Naive thymus-derived CD4-positive, alpha-beta T cell (primary cell): ENCODE measurements around the gene GBA2. TPM values are rescaled to one million over a fixed set of nuclear protein-coding genes. Genes with fewer than 3 reads are reported as not detected.

Source experiments
- ATAC-seq: fragments of 150-1000 bp; cut with Tn5 transposase; 2 replicates; pipeline ENCODE4 v1.10.0; 2021; ENCODE audit warnings: mild to moderate bottlenecking, moderate library complexity
- CTCF ChIA-PET: fragments of 350-600 bp; sonication (Branson Sonifier 250); formaldehyde crosslinking; loops from one replicate; lab custom pipeline; 2021; ENCODE audit warnings: antibody characterized with exemption; lab: Charles Lee
- POLR2A ChIA-PET: fragments of 350-600 bp; sonication (Branson Sonifier 250); formaldehyde crosslinking; loops from one replicate; lab custom pipeline; 2021; ENCODE audit warnings: antibody characterized with exemption, inconsistent platforms; lab: Charles Lee
- DNase-seq, 9 donors: peaks; one replicate each; pipeline versions ENCODE4 v3.0.0 to v3.0.0-alpha.2; 2020 to 2022; ENCODE audit warnings: mixed read lengths in 1 of 9
- H3K27ac ChIP-seq: one replicate; pipeline ENCODE4 v1.7.0; 2013; ENCODE audit warnings: mild to moderate bottlenecking, low read depth, low read length, moderate library complexity
- H3K27me3 ChIP-seq, 2 donors: one replicate each; pipeline ENCODE4 v1.7.0; 2013; ENCODE audit warnings: low read length in 2 of 2, mild to moderate bottlenecking in 2 of 2, moderate library complexity in 2 of 2; ENCODE audit not compliant: control insufficient read depth in 2 of 2, insufficient read depth in 2 of 2
- H3K36me3 ChIP-seq, 3 experiments: 1 replicate in 2 of 3; 2 replicates in 1 of 3; pipeline ENCODE4 v1.7.0; 2013; ENCODE audit warnings: low read length in 3 of 3, mild to moderate bottlenecking in 3 of 3, moderate library complexity in 1 of 3; ENCODE audit not compliant: insufficient read depth in 3 of 3, control insufficient read depth in 2 of 3
- H3K4me1 ChIP-seq, 2 donors: one replicate each; pipeline ENCODE4 v1.7.0; 2013; ENCODE audit warnings: low read length in 2 of 2, mild to moderate bottlenecking in 2 of 2, moderate library complexity in 1 of 2; ENCODE audit not compliant: control insufficient read depth in 2 of 2, insufficient read depth in 2 of 2
- H3K4me3 ChIP-seq: 2 replicates; pipeline ENCODE4 v1.7.0; 2013; ENCODE audit warnings: mild to moderate bottlenecking, low read length
- H3K9me3 ChIP-seq, 3 experiments: 1 replicate in 2 of 3; 2 replicates in 1 of 3; pipeline ENCODE4 v1.7.0; 2013; ENCODE audit warnings: low read length in 3 of 3; ENCODE audit not compliant: control insufficient read depth in 2 of 3
- H3K27ac Mint-ChIP-seq, 9 donors: one replicate each; pipeline ENCODE4 v1.8.0; 2020 to 2022; ENCODE audit warnings: mixed read lengths in 9 of 9, mild to moderate bottlenecking in 8 of 9, moderate library complexity in 5 of 9, inconsistent platforms in 2 of 9
- H3K27me3 Mint-ChIP-seq, 5 donors: one replicate each; pipeline ENCODE4 v1.8.0; 2021 to 2022; ENCODE audit warnings: mixed read lengths in 5 of 5, mild to moderate bottlenecking in 1 of 5
- H3K36me3 Mint-ChIP-seq, 5 donors: one replicate each; pipeline ENCODE4 v1.8.0; 2020 to 2022; ENCODE audit warnings: mixed read lengths in 5 of 5, mild to moderate bottlenecking in 3 of 5, inconsistent platforms in 1 of 5
- H3K4me1 Mint-ChIP-seq, 7 donors: one replicate each; pipeline ENCODE4 v1.8.0; 2020 to 2022; ENCODE audit warnings: mixed read lengths in 7 of 7, mild to moderate bottlenecking in 3 of 7, inconsistent platforms in 1 of 7
- H3K4me3 Mint-ChIP-seq, 10 donors: one replicate each; pipeline ENCODE4 v1.8.0; 2020 to 2022; ENCODE audit warnings: mild to moderate bottlenecking in 10 of 10, mixed read lengths in 10 of 10, moderate library complexity in 6 of 10, inconsistent platforms in 2 of 10
- H3K9me3 Mint-ChIP-seq, 11 donors: one replicate each; pipeline ENCODE4 v1.8.0; 2020 to 2022; ENCODE audit warnings: mixed read lengths in 11 of 11, mild to moderate bottlenecking in 4 of 11, inconsistent platforms in 1 of 11, moderate library complexity in 1 of 11
- intact Hi-C, 2 donors: fragments of 100-400 bp; cut with micrococcal nuclease; formaldehyde crosslinking; loops; one replicate each; pipeline ENCODE4 v1.15.1; 2023
- polyA plus RNA-seq, 2 donors: library from polyadenylated mRNA; unstranded; fragments of 300-500 nt; fragmentation: Illumina TruSeq; gene quantifications; one replicate each; pipeline ENCODE4 v1.2.3, GENCODE V29; 2021
- total RNA-seq, 6 experiments: library from RNA in 5 of 6; stranded (reverse) in 5 of 6; gene quantifications; 1 replicate in 5 of 6; 2 replicates in 1 of 6; pipeline ENCODE4 v1.2.3 and lab custom pipeline; 2021 to 2026

Gene GBA2
- total and polyA plus RNA-seq, 7 experiments from 2014 or later, result 18.0 to 55.4 (median 47.5) TPM

DNA sequence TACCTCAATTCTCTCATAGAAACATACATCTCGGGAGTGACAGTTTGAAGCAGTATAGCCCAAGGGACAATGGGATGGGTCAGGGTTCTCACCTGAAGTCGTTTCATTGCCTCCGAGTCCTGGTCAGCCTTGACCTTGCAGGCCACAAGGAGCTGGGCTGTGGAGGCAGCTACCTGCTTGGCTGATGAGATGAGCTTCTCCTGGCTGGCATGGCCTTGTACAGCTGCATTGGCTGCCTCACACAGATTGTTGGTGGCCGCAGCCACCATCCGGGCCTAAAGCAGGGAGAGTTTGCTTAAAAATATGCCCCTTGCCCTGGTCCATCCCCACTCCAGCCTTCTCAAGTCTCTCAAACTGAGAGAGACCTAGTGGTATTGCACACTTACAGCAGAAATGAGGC lies 50.8 kb downstream of the GBA2 start:
- Mint-ChIP-seq H3K36me3 (peaks cover 0 to 30% (median 6%) of the 10 kb centered on the region in 5 donors), H3K4me3 (no peak overlapping the region), H3K27ac (peak overlapping the region in 1 of 9 donors; percentile 44), H3K27me3 (no peaks in the 10 kb centered on the region), H3K9me3 (no peaks in the 10 kb centered on the region), H3K4me1 (peaks cover 6 to 10% (median 8%) of the 10 kb centered on the region in 7 donors)
- ChIA-PET POLR2A (interaction anchor here (1.3 to 4.0 kb wide), 2 partner anchors 31 to 49 kb away, joined by 3 to 36 read pairs; partner anchors contain the start of gene SIT1), CTCF (interaction anchor here (0.9 to 7.1 kb wide), 6 partner anchors 14 to 82 kb away, joined by 3 to 107 read pairs (median 23); partner anchors contain the start of genes ARHGEF39, CA9, CCDC107 and CD72)
- Histone ChIP-seq H3K9me3 (no peaks in the 10 kb centered on the region), H3K27ac (no peak overlapping the region), H3K36me3 (peaks cover 18 to 67% (median 24%) of the 10 kb centered on the region in 3 experiments), H3K27me3 (no peaks in the 10 kb centered on the region), H3K4me1 (peaks cover 0 to 10% of the 10 kb centered on the region in 2 donors), H3K4me3 (no peak overlapping the region)
- DNase-seq (no peak), ATAC-seq (no peak)
- intact Hi-C loops, result no loop called here

DNA sequence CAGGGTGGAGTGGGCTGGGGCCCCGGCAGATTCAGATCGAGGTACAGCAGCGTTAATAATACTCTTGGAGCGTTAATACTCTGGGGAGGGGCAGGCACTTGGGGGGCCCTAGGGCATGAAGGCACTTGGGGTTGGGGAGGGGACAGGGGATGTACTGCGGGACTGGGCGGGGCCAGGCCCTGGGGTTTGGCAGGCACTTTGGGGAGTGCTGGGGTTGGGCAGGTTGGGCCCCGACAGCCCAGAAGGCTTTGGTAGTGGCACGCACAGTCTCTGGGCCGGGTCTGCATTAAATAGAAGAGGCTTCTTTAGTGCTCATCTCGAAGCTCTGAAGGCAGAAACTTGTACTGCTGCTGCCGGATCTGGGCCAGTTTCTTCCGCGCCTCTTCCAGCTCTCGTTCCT lies 51.5 kb downstream of the GBA2 start:
- no peaks in the 10 kb centered on the region for H3K27me3 Mint-ChIP-seq
- Histone ChIP-seq H3K36me3 (peaks cover 13 to 59% (median 24%) of the 10 kb centered on the region in 3 experiments), H3K27me3 (no peaks in the 10 kb centered on the region), H3K4me3 (no peak overlapping the region), H3K9me3 (no peaks in the 10 kb centered on the region), H3K4me1 (peaks cover 0 to 10% of the 10 kb centered on the region in 2 donors), H3K27ac (no peak overlapping the region)
- H3K27ac Mint-ChIP-seq, result peak overlapping the region in 3 of 9 donors; percentile 38 to 60 (median 44)
- H3K4me1 Mint-ChIP-seq, result peaks cover 4 to 10% (median 8%) of the 10 kb centered on the region in 7 donors
- CTCF ChIA-PET, result interaction anchor here (0.9 to 7.1 kb wide), 15 partner anchors 9 to 94 kb away, joined by 3 to 107 read pairs (median 9); partner anchors contain the start of genes ARHGEF39, CA9, CCDC107 and CD72
- peaks cover 0 to 23% (median 0%) of the 10 kb centered on the region in 5 donors for H3K36me3 Mint-ChIP-seq
- intact Hi-C loops, result loop anchor here (2.0 kb wide), 4 partner anchors 31 to 81 kb away; partner anchors contain the start of genes CCDC107 (in 1 of the 2) and RMRP (in 1 of the 2)
- ATAC-seq (no peak), DNase-seq (no peak)
- H3K9me3 Mint-ChIP-seq, result no peaks in the 10 kb centered on the region
- POLR2A ChIA-PET, result interaction anchor here (0.6 to 4.0 kb wide), 6 partner anchors 8 to 173 kb away, joined by 3 to 36 read pairs (median 10); partner anchors contain the start of genes OR13J1 and SIT1
- no peak overlapping the region for H3K4me3 Mint-ChIP-seq

DNA sequence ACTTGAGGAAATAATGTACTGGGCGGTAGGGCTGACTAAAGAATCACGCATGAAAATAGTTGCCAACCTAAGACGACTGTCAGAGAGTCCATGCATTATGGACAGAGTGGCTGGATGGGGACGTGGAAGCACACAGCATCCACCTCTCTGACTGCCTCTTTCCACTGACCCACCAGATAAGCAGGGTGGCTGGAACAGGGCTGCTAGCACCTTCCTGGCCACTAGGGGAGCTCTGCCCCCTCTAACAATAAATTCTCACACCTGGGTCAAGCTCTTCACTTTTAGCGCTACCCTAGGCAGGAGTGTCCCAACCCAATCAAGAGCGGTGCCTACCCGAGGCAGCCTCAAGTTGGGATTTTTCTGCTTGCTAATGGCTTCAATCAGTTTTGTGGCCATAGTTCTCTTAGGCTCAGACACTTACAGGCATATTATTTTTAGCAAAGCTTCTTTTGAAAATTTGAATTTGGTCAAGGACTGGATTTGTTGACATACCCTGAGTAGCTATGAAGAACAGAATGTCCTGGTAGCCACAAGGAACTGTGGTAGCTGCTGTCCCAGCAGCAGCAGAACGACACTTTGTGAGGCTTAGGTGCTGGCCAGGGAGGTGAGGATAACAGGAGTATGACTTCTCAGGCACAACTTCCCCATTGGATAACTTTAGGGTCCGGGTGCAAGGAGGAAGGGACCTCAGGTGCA lies 52.4 kb downstream of the GBA2 start:
- peaks cover 6 to 15% (median 13%) of the 10 kb centered on the region in 7 donors for H3K4me1 Mint-ChIP-seq
- DNase-seq, result peak in 8 of 9 donors; percentile 15 to 56 (median 41)
- H3K27ac ChIP-seq, result no peak overlapping the region
- H3K27me3 ChIP-seq, result no peaks in the 10 kb centered on the region
- POLR2A ChIA-PET, result interaction anchor here (0.6 to 4.0 kb wide), 11 partner anchors 9 to 174 kb away, joined by 3 to 36 read pairs (median 6); partner anchors contain the start of genes CCDC107, CREB3, OR13J1 and RMRP
- no peaks in the 10 kb centered on the region for H3K9me3 Mint-ChIP-seq
- peak; percentile 91 for ATAC-seq
- peak overlapping the region in 8 of 9 donors; percentile 33 to 85 (median 66) for H3K27ac Mint-ChIP-seq
- H3K4me3 ChIP-seq, result no peak overlapping the region
- H3K4me3 Mint-ChIP-seq, result no peak overlapping the region
- peaks cover 13 to 51% (median 20%) of the 10 kb centered on the region in 3 experiments for H3K36me3 ChIP-seq
- H3K27me3 Mint-ChIP-seq, result no peaks in the 10 kb centered on the region
- H3K4me1 ChIP-seq, result peaks cover 0 to 10% of the 10 kb centered on the region in 2 donors
- CTCF ChIA-PET, result interaction anchor here (0.6 to 7.1 kb wide), 33 partner anchors 9 to 986 kb away, joined by 3 to 107 read pairs (median 4); partner anchors contain the start of genes ARHGEF39, CA9, CCDC107 and CCL21
- H3K36me3 Mint-ChIP-seq, result peaks cover 0 to 23% (median 0%) of the 10 kb centered on the region in 5 donors
- H3K9me3 ChIP-seq, result no peaks in the 10 kb centered on the region
- intact Hi-C loops, result loop anchor here (1.0 to 2.0 kb wide), 8 partner anchors 32 to 186 kb away; partner anchors contain the start of genes CCDC107 (in 2 of the 2) and RMRP (in 2 of the 2)

DNA sequence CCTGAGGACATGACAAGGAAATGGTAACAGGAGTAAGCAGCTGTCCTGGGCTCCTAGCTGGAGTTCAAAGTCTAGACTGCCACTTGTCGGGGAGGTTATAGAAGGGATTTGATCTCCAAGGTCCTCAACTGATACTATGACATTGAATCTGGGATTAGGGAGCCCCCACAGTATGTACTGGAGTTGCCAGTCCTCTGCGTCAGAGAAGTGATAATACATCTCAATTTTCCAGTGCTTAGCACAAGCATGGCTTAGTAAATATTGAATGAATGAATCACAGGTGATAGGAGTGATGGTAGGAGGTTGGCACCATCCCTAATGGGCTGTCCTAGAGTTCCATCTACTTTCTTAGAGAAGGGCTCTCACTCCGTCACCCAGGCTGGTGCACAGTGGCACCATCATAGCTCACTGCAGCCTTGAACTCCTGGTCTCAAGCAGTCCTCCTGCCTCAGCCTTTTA lies 53.1 kb downstream of the GBA2 start:
- no peak overlapping the region for H3K4me3 ChIP-seq
- Mint-ChIP-seq H3K27me3 (no peaks in the 10 kb centered on the region), H3K4me3 (no peak overlapping the region), H3K4me1 (peaks cover 13 to 21% (median 19%) of the 10 kb centered on the region in 7 donors), H3K36me3 (peaks cover 0 to 23% (median 0%) of the 10 kb centered on the region in 5 donors), H3K27ac (peak overlapping the region in 2 of 9 donors; percentile 79 to 85), H3K9me3 (no peaks in the 10 kb centered on the region)
- ChIA-PET POLR2A (interaction anchor here (0.7 to 4.0 kb wide), 7 partner anchors 8 to 80 kb away, joined by 3 to 36 read pairs (median 11); partner anchors contain the start of genes CREB3, SIT1 and TLN1), CTCF (interaction anchor here (0.6 to 7.1 kb wide), 29 partner anchors 8 to 711 kb away, joined by 3 to 107 read pairs (median 4); partner anchors contain the start of genes ARHGEF39, CA9, CCDC107 and CD72)
- H3K27ac ChIP-seq, result no peak overlapping the region
- H3K36me3 ChIP-seq, result peaks cover 12 to 44% (median 13%) of the 10 kb centered on the region in 3 experiments
- ATAC-seq (no peak), DNase-seq (no peak)
- H3K9me3 ChIP-seq, result no peaks in the 10 kb centered on the region
- peaks cover 5 to 10% of the 10 kb centered on the region in 2 donors for H3K4me1 ChIP-seq
- intact Hi-C loops, result loop anchor here (1.0 to 2.0 kb wide), 8 partner anchors 33 to 186 kb away; partner anchors contain the start of genes CCDC107 (in 2 of the 2) and RMRP (in 2 of the 2)
- H3K27me3 ChIP-seq, result no peaks in the 10 kb centered on the region

- Histone ChIP-seq H3K36me3 (peaks cover 0 to 3% (median 0%) of the 10 kb centered on the region in 3 experiments), H3K4me1 (peaks cover 5% of the 10 kb centered on the region in 2 donors), H3K4me3 (no peak overlapping the region), H3K27ac (no peak overlapping the region), H3K27me3 (no peaks in the 10 kb centered on the region), H3K9me3 (no peaks in the 10 kb centered on the region)
- intact Hi-C loops, result loop anchor here (1.0 to 2.0 kb wide), 3 partner anchors 15 to 75 kb away; partner anchors contain the start of genes CCDC107 (in 2 of the 2) and RMRP (in 2 of the 2)
- no peaks in the 10 kb centered on the region for H3K9me3 Mint-ChIP-seq
- peaks cover 21 to 37% (median 30%) of the 10 kb centered on the region in 7 donors for H3K4me1 Mint-ChIP-seq
- ChIA-PET CTCF (interaction anchor here (0.5 to 5.4 kb wide), 9 partner anchors 10 to 1058 kb away, joined by 3 to 29 read pairs (median 3); partner anchors contain the start of genes CCDC107 and RMRP), POLR2A (interaction anchor here (0.8 to 2.8 kb wide), 11 partner anchors 9 to 87 kb away, joined by 3 to 13 read pairs (median 5); partner anchors contain the start of genes ARHGEF39, CCDC107, RMRP and SIT1)
- DNase-seq (no peak), ATAC-seq (no peak)
- H3K36me3 Mint-ChIP-seq, result peaks cover 0 to 6% (median 0%) of the 10 kb centered on the region in 5 donors
- no peaks in the 10 kb centered on the region for H3K27me3 Mint-ChIP-seq
- H3K27ac Mint-ChIP-seq, result peak overlapping the region in 8 of 9 donors; percentile 10 to 95 (median 64)
- peak overlapping the region; percentile 70 to 94 (median 88) for H3K4me3 Mint-ChIP-seq
These were observed 57.2 kb downstream of the GBA2 start for GRCh38 chr9:35691757-35692301.
